Small intestine (tissue), 7 donors: ENCODE results near the gene AATK. TPM values are rescaled to one million over a fixed set of nuclear protein-coding genes. Genes with fewer than 3 reads are reported as not detected.

Experiments
- DNase-seq, 2 donors: peaks; one replicate each; pipeline versions ENCODE4 v3.0.0 to v3.0.0-alpha.2; 2013
- FAIRE-seq: peaks from 2 replicates; lab custom pipeline; 2012; peaks lifted over from hg19 to GRCh38; lab: Jason Lieb, UNC
- H3K27ac ChIP-seq, 3 donors: one replicate each; pipeline ENCODE4 v1.5.1; 2013; ENCODE audit warnings: low read length in 2 of 3, mild to moderate bottlenecking in 2 of 3, control low read depth in 1 of 3, inconsistent platforms in 1 of 3, low read depth in 1 of 3, moderate library complexity in 1 of 3
- H3K27me3 ChIP-seq, 3 donors: one replicate each; pipeline ENCODE4 v1.6.1; 2013; ENCODE audit warnings: low read length in 3 of 3, inconsistent platforms in 1 of 3; ENCODE audit not compliant: control insufficient read depth in 3 of 3, insufficient read depth in 3 of 3
- H3K36me3 ChIP-seq, 3 donors: one replicate each; pipeline ENCODE4 v1.6.1; 2013; ENCODE audit warnings: low read length in 3 of 3, inconsistent platforms in 1 of 3, low read depth in 1 of 3, mild to moderate bottlenecking in 1 of 3, moderate library complexity in 1 of 3; ENCODE audit not compliant: control insufficient read depth in 3 of 3, insufficient read depth in 2 of 3
- H3K4me1 ChIP-seq, 3 donors: one replicate each; pipeline ENCODE4 v1.6.1; 2013; ENCODE audit warnings: low read length in 2 of 3, inconsistent platforms in 1 of 3, low read depth in 1 of 3, mild to moderate bottlenecking in 1 of 3, moderate library complexity in 1 of 3; ENCODE audit not compliant: control insufficient read depth in 3 of 3, insufficient read depth in 2 of 3
- H3K4me3 ChIP-seq, 3 donors: one replicate each; pipeline ENCODE4 v1.5.1; 2013; ENCODE audit warnings: low read length in 3 of 3, control low read depth in 1 of 3, inconsistent platforms in 1 of 3, low read depth in 1 of 3, mild to moderate bottlenecking in 1 of 3, moderate library complexity in 1 of 3
- H3K9me3 ChIP-seq, 2 donors: one replicate each; pipeline ENCODE4 v1.6.1; 2013; ENCODE audit warnings: low read depth in 1 of 2, low read length in 1 of 2; ENCODE audit not compliant: control insufficient read depth in 2 of 2, insufficient read depth in 1 of 2
- WGBS, 3 donors: extraction: QIAGEN DNeasy Blood & Tissue Kit; methylation state at CpG; one replicate each; pipeline ENCODE4 v1.1.7; 2013; 5-methylcytosine and 5-hydroxymethylcytosine counted together
- polyA plus RNA-seq, 4 donors: library from polyadenylated mRNA; stranded (reverse) in 3 of 4; unstranded in 1 of 4; fragments of 200-250 nt in 3 of 4; fragments of 120-200 nt in 1 of 4; gene quantifications; one replicate each; pipeline versions ENCODE4 v1.2.1 to v1.2.3, GENCODE V29; 2013
- donor health status: healthy with polysubstance abuse.
- donor health status: control.
- donor health status: control.
- donor health status: Bipolar disorder and iron deficiency.
- donor health status: healthy.

Gene AATK
- polyA plus RNA-seq, 4 donors: 33.1 to 118 (median 95.7) TPM

- Histone ChIP-seq H3K36me3 (peaks cover 0 to 81% (median 6%) of the 10 kb centered on the region in 3 donors), H3K4me3 (no peak overlapping the region), H3K27ac (no peak overlapping the region), H3K27me3 (peaks cover 0 to 3% (median 0%) of the 10 kb centered on the region in 3 donors), H3K4me1 (peaks cover 0 to 15% (median 0%) of the 10 kb centered on the region in 3 donors), H3K9me3 (no peaks in the 10 kb centered on the region)
- 56 to 68% (median 67%) methylated on average over 1 to 5 of the region's 5 CpGs for WGBS, 3 donors
- FAIRE-seq: no peak
- DNase-seq: no peak
Observed at GRCh38 chr17:81127133-81127455, 38.9 kb downstream of the AATK start.

- FAIRE-seq: no peak
- no peaks in the 10 kb centered on the region for H3K9me3 ChIP-seq
- no peak overlapping the region for H3K4me3 ChIP-seq
- WGBS, 3 donors: 77 to 85% (median 85%) methylated on average over 30 to 34 of the region's 34 CpGs
- H3K36me3 ChIP-seq: peaks cover 0 to 86% (median 12%) of the 10 kb centered on the region in 3 donors
- H3K27me3 ChIP-seq: peaks cover 0 to 3% (median 0%) of the 10 kb centered on the region in 3 donors
- DNase-seq: no peak
- no peak overlapping the region for H3K27ac ChIP-seq
- H3K4me1 ChIP-seq: peaks cover 0 to 13% (median 0%) of the 10 kb centered on the region in 3 donors
Observed at GRCh38 chr17:81126281-81127132, 39.5 kb downstream of the AATK start.

- no peaks in the 10 kb centered on the region for H3K9me3 ChIP-seq
- H3K4me3 ChIP-seq: no peak overlapping the region
- peaks cover 0 to 90% (median 13%) of the 10 kb centered on the region in 3 donors for H3K36me3 ChIP-seq
- no peak for FAIRE-seq
- no peak for DNase-seq
- H3K27me3 ChIP-seq: peaks cover 0 to 3% (median 0%) of the 10 kb centered on the region in 3 donors
- WGBS, 3 donors: 49 to 75% (median 74%) methylated on average over 14 of the region's 14 CpGs
- peaks cover 0 to 13% (median 0%) of the 10 kb centered on the region in 3 donors for H3K4me1 ChIP-seq
- no peak overlapping the region for H3K27ac ChIP-seq
Observed at GRCh38 chr17:81125573-81126081, 40.4 kb downstream of the AATK start.

- no peak for DNase-seq
- H3K36me3 ChIP-seq: peaks cover 2 to 93% (median 15%) of the 10 kb centered on the region in 3 donors
- no peaks in the 10 kb centered on the region for H3K9me3 ChIP-seq
- H3K27ac ChIP-seq: no peak overlapping the region
- no peak for FAIRE-seq
- H3K27me3 ChIP-seq: peaks cover 0 to 3% (median 0%) of the 10 kb centered on the region in 3 donors
- peaks cover 0 to 3% (median 0%) of the 10 kb centered on the region in 3 donors for H3K4me1 ChIP-seq
- H3K4me3 ChIP-seq: no peak overlapping the region
- 90 to 93% (median 92%) methylated on average over 18 of the region's 18 CpGs for WGBS, 3 donors
Observed at GRCh38 chr17:81124377-81124776, 41.6 kb downstream of the AATK start.

GRCh38 chr17:81123052-81124048, 42.7 kb downstream of the AATK start:
- 88 to 91% (median 88%) methylated on average over 35 to 39 of the region's 39 CpGs for WGBS, 3 donors
- peaks cover 0 to 3% (median 0%) of the 10 kb centered on the region in 3 donors for H3K27me3 ChIP-seq
- peaks cover 2 to 93% (median 15%) of the 10 kb centered on the region in 3 donors for H3K36me3 ChIP-seq
- no peaks in the 10 kb centered on the region for H3K9me3 ChIP-seq
- no peak overlapping the region for H3K27ac ChIP-seq
- H3K4me3 ChIP-seq: no peak overlapping the region
- peaks cover 0 to under 1% (median 0%) of the 10 kb centered on the region in 3 donors for H3K4me1 ChIP-seq
- DNase-seq (no peak), FAIRE-seq (no peak)

GRCh38 chr17:81121841-81122733, 43.9 kb downstream of the AATK start:
- Histone ChIP-seq H3K4me3 (no peak overlapping the region), H3K4me1 (no peaks in the 10 kb centered on the region), H3K36me3 (peaks cover 2 to 93% (median 15%) of the 10 kb centered on the region in 3 donors), H3K27ac (no peak overlapping the region), H3K9me3 (no peaks in the 10 kb centered on the region), H3K27me3 (peaks cover 0 to 3% (median 0%) of the 10 kb centered on the region in 3 donors)
- FAIRE-seq (no peak), DNase-seq (no peak)
- 69 to 92% (median 88%) methylated on average over 58 to 109 of the region's 109 CpGs for WGBS, 3 donors

GRCh38 chr17:81120695-81121621, 45.1 kb downstream of the AATK start:
- peaks cover 5 to 94% (median 17%) of the 10 kb centered on the region in 3 donors for H3K36me3 ChIP-seq
- no peak for FAIRE-seq
- H3K9me3 ChIP-seq: no peaks in the 10 kb centered on the region
- no peak overlapping the region for H3K27ac ChIP-seq
- WGBS, 3 donors: 81 to 85% (median 82%) methylated on average over 42 to 45 of the region's 45 CpGs
- H3K4me1 ChIP-seq: no peaks in the 10 kb centered on the region
- no peak for DNase-seq
- H3K4me3 ChIP-seq: no peak overlapping the region
- H3K27me3 ChIP-seq: peaks cover 0 to 3% (median 0%) of the 10 kb centered on the region in 3 donors
